Brain microvascular endothelial cell (primary cell): Measurements from ENCODE around the gene FRAS1.

ENCODE experiments used
- DNase-seq: peaks from one replicate; pipeline ENCODE4 v3.0.0-alpha.2; 2020
- H3K27ac ChIP-seq: fragments of 250-450 bp; sonication (Bioruptor Pico); 2 replicates; pipeline ENCODE4 v1.5.1; 2020; ENCODE audit warnings: mild to moderate bottlenecking, moderate library complexity
- H3K27me3 ChIP-seq: fragments of 250-450 bp; sonication (Bioruptor Pico); replicated peaks from 2 replicates; pipeline ENCODE4 v1.5.1; 2020; ENCODE audit warnings: mild to moderate bottlenecking
- H3K36me3 ChIP-seq: fragments of 250-450 bp; sonication (Bioruptor Pico); replicated peaks from 2 replicates; pipeline ENCODE4 v1.5.1; 2020; ENCODE audit warnings: mild to moderate bottlenecking
- H3K4me3 ChIP-seq: 2 replicates; pipeline ENCODE4 v1.5.1; 2011; ENCODE audit warnings: low read depth, mild to moderate bottlenecking, control low read depth, low read length, moderate library complexity
- CTCF ChIP-seq: IDR thresholded peaks from 2 replicates; pipeline ENCODE4 v1.5.1; 2011; ENCODE audit warnings: low read depth, mild to moderate bottlenecking, moderate library complexity, low read length, control low read depth, inconsistent platforms; ENCODE audit errors: missing control alignments
- in situ Hi-C: cut with HindIII; loops from 2 replicates; pipeline ENCODE4 v1.10.0; 2017; ENCODE audit warnings: low sequenced_read_pairs, low pct_ligation_motif_present

The FRAS1 gene

GRCh38 chr4:78439328-78439727 lies 382.2 kb downstream of the FRAS1 start:
- no peak for DNase-seq
- Histone ChIP-seq H3K36me3 (no peaks in the 10 kb centered on the region), H3K4me3 (no peak overlapping the region), H3K27ac (no peak overlapping the region), H3K27me3 (no peaks in the 10 kb centered on the region)
- in situ Hi-C loops = no loop called here
- TF ChIP-seq CTCF = no peak

GRCh38 chr4:78441756-78442155 lies 384.6 kb downstream of the FRAS1 start:
- Histone ChIP-seq H3K27ac (no peak overlapping the region), H3K27me3 (no peaks in the 10 kb centered on the region), H3K4me3 (no peak overlapping the region), H3K36me3 (no peaks in the 10 kb centered on the region)
- DNase-seq = no peak
- no peak for TF ChIP-seq CTCF
- in situ Hi-C loops = no loop called here

- Histone ChIP-seq H3K36me3 (no peaks in the 10 kb centered on the region), H3K27ac (no peak overlapping the region), H3K27me3 (no peaks in the 10 kb centered on the region), H3K4me3 (no peak overlapping the region)
- no peak for TF ChIP-seq CTCF
- in situ Hi-C loops = no loop called here
- no peak for DNase-seq
Measured at GRCh38 chr4:78446619-78447018, 389.5 kb downstream of the FRAS1 start.

GRCh38 chr4:78451407-78451806 lies 394.3 kb downstream of the FRAS1 start:
- Histone ChIP-seq H3K27me3 (no peaks in the 10 kb centered on the region), H3K27ac (no peak overlapping the region), H3K4me3 (no peak overlapping the region), H3K36me3 (no peaks in the 10 kb centered on the region)
- DNase-seq = no peak
- TF ChIP-seq CTCF = no peak
- in situ Hi-C loops = no loop called here

- Histone ChIP-seq H3K4me3 (no peak overlapping the region), H3K27me3 (no peaks in the 10 kb centered on the region), H3K27ac (no peak overlapping the region), H3K36me3 (no peaks in the 10 kb centered on the region)
- in situ Hi-C loops = no loop called here
- DNase-seq = no peak
- no peak for TF ChIP-seq CTCF
Measured at GRCh38 chr4:78454016-78454415, 396.9 kb downstream of the FRAS1 start.

GRCh38 chr4:78457751-78458150 lies 400.6 kb downstream of the FRAS1 start:
- no peak for DNase-seq
- in situ Hi-C loops = no loop called here
- H3K36me3 ChIP-seq = no peaks in the 10 kb centered on the region
- H3K27ac ChIP-seq = no peak overlapping the region
- TF ChIP-seq CTCF = no peak
- no peak overlapping the region for H3K4me3 ChIP-seq
- H3K27me3 ChIP-seq = no peaks in the 10 kb centered on the region
